Thymus (tissue), 11 donors: Measurements from ENCODE around the gene ADAM19. TPM values are rescaled to one million over a fixed set of nuclear protein-coding genes. Genes with fewer than 3 reads are reported as not detected.

ENCODE experiments used
- DNase-seq, 9 donors: peaks; one replicate each; pipeline ENCODE4 v3.0.0-alpha.2; 2013; ENCODE audit warnings: low spot score in 9 of 9, low read depth in 6 of 9, missing footprints in 1 of 9
- H3K27ac ChIP-seq, 2 donors: one replicate each; pipeline ENCODE4 v1.5.1; 2013; ENCODE audit warnings: control low read depth in 1 of 2, low read depth in 1 of 2, low read length in 1 of 2, mild to moderate bottlenecking in 1 of 2, moderate library complexity in 1 of 2
- H3K27me3 ChIP-seq, 2 donors: one replicate each; pipeline ENCODE4 v1.5.1; 2013; ENCODE audit warnings: low read length in 1 of 2; ENCODE audit not compliant: control insufficient read depth in 2 of 2, insufficient read depth in 1 of 2
- H3K36me3 ChIP-seq, 2 donors: one replicate each; pipeline ENCODE4 v1.5.1; 2013; ENCODE audit warnings: low read length in 1 of 2, mild to moderate bottlenecking in 1 of 2, moderate library complexity in 1 of 2; ENCODE audit not compliant: control insufficient read depth in 2 of 2, insufficient read depth in 2 of 2
- H3K4me1 ChIP-seq, 2 donors: one replicate each; pipeline ENCODE4 v1.5.1; 2013; ENCODE audit warnings: low read length in 2 of 2; ENCODE audit not compliant: control insufficient read depth in 2 of 2, insufficient read depth in 2 of 2
- H3K4me3 ChIP-seq, 2 donors: one replicate each; pipeline ENCODE4 v1.5.1; 2013; ENCODE audit warnings: low read length in 2 of 2, control low read depth in 1 of 2, mild to moderate bottlenecking in 1 of 2
- H3K9me3 ChIP-seq, 2 donors: one replicate each; pipeline ENCODE4 v1.5.1; 2013; ENCODE audit warnings: low read length in 1 of 2, mild to moderate bottlenecking in 1 of 2; ENCODE audit not compliant: control insufficient read depth in 2 of 2, insufficient read depth in 1 of 2
- WGBS: extraction: QIAGEN DNeasy Blood & Tissue Kit; methylation state at CpG from one replicate; pipeline ENCODE4 v1.1.7; 2013; 5-methylcytosine and 5-hydroxymethylcytosine counted together
- polyA plus RNA-seq: library from polyadenylated mRNA; stranded (reverse); fragments of 200-250 nt; gene quantifications from one replicate; pipeline ENCODE4 v1.2.3, GENCODE V29; 2013
- total RNA-seq: library from RNA; stranded (reverse); fragments of 120-200 nt; gene quantifications from one replicate; pipeline ENCODE4 v1.2.4, GENCODE V29; 2013
- donor health status: healthy.

The ADAM19 gene
- total and polyA plus RNA-seq, 2 donors, result 6.9 to 13.2 TPM

DNA sequence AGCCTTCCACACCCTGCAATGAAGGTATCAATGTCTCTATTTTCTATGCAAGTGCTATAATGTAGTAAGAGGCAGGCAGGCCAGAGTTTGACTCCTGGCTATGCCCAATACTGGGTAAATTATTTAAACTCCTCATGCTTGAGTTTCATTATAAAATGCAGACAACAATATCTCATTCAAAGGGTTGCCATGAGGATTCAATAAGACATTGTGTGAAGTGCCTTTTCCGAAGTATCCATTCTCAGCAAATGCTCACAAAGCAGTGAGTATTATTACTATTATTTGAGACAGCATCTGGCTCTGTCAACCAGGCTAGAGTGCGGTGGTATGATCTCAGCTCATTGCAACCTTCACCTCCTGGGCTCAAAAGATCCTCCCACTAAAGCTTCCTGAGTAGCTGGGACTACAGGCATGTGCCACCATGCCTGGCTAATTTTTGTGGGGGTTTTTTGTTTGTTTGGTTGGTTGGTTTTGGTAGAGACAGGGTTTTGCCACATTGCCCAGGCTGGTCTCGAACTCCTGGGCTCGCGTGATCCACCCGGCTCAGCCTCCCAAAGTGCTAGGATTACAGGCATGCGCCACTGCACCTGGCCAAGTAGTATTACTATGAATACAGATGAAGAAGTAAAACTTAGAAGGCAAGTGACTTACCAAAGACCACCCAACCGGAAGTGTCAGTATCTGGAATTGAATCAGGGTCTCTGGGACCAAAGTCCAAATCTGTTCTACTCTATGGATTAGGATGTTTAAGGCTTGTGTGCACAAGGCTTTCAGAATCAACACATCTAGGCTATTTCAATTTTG, 18.8 kb downstream of the ADAM19 start:
- 98% methylated on average over 8 of the region's 8 CpGs for WGBS
- H3K27me3 ChIP-seq, result no peaks in the 10 kb centered on the region
- H3K4me1 ChIP-seq, result peaks cover 2 to 3% of the 10 kb centered on the region in 2 donors
- DNase-seq, result no peak
- H3K27ac ChIP-seq, result peak overlapping the region in 1 of 2 donors; percentile 27
- H3K9me3 ChIP-seq, result peaks cover 0 to 3% of the 10 kb centered on the region in 2 donors
- H3K36me3 ChIP-seq, result no peaks in the 10 kb centered on the region
- no peak overlapping the region for H3K4me3 ChIP-seq

GRCh38 chr5:157555037-157555640, 20.4 kb downstream of the ADAM19 start:
- no peaks in the 10 kb centered on the region for H3K27me3 ChIP-seq
- no peaks in the 10 kb centered on the region for H3K36me3 ChIP-seq
- no peak for DNase-seq
- peaks cover 2 to 3% of the 10 kb centered on the region in 2 donors for H3K4me1 ChIP-seq
- H3K9me3 ChIP-seq, result peaks cover 0 to 3% of the 10 kb centered on the region in 2 donors
- 88% methylated on average over 4 of the region's 4 CpGs for WGBS
- H3K27ac ChIP-seq, result peak overlapping the region in 1 of 2 donors; percentile 42
- no peak overlapping the region for H3K4me3 ChIP-seq

- Histone ChIP-seq H3K36me3 (no peaks in the 10 kb centered on the region), H3K4me1 (peaks cover 2 to 3% of the 10 kb centered on the region in 2 donors), H3K27ac (no peak overlapping the region), H3K9me3 (peaks cover 0 to 3% of the 10 kb centered on the region in 2 donors), H3K4me3 (no peak overlapping the region), H3K27me3 (no peaks in the 10 kb centered on the region)
- WGBS, result 91% methylated on average over 10 of the region's 10 CpGs
- no peak for DNase-seq
Measured at GRCh38 chr5:157554179-157555036, 21.2 kb downstream of the ADAM19 start.

- no peak for DNase-seq
- H3K4me3 ChIP-seq, result no peak overlapping the region
- no peak overlapping the region for H3K27ac ChIP-seq
- 95% methylated on average over 1 of the region's 1 CpG for WGBS
- no peaks in the 10 kb centered on the region for H3K36me3 ChIP-seq
- no peaks in the 10 kb centered on the region for H3K27me3 ChIP-seq
- peaks cover 2 to 3% of the 10 kb centered on the region in 2 donors for H3K4me1 ChIP-seq
- H3K9me3 ChIP-seq, result peaks cover 0 to 3% of the 10 kb centered on the region in 2 donors
Measured at GRCh38 chr5:157552650-157553049, 22.9 kb downstream of the ADAM19 start.

DNA sequence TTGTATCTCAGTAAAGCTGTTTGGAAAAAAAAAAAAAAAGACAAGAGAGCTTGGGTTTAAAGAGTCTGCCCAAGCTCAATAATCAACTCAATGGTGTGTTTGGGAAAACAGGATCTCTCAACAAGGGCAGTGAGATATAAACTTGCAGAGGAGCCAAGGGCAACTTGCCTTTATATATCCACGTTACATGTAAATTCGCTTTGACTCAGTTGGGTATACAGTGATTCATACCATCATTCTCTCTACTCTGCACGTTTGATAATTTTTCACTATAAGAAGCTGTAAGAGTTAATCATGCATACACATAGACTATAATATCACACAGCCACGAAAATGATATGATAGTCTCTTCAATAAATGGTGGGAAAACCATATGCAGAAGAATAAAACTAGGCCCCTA, 24.9 kb downstream of the ADAM19 start:
- no peak overlapping the region for H3K4me3 ChIP-seq
- 85% methylated on average over 4 of the region's 4 CpGs for WGBS
- no peaks in the 10 kb centered on the region for H3K9me3 ChIP-seq
- no peaks in the 10 kb centered on the region for H3K27me3 ChIP-seq
- no peaks in the 10 kb centered on the region for H3K36me3 ChIP-seq
- no peak for DNase-seq
- peaks cover 5 to 14% of the 10 kb centered on the region in 2 donors for H3K4me1 ChIP-seq
- no peak overlapping the region for H3K27ac ChIP-seq

DNA sequence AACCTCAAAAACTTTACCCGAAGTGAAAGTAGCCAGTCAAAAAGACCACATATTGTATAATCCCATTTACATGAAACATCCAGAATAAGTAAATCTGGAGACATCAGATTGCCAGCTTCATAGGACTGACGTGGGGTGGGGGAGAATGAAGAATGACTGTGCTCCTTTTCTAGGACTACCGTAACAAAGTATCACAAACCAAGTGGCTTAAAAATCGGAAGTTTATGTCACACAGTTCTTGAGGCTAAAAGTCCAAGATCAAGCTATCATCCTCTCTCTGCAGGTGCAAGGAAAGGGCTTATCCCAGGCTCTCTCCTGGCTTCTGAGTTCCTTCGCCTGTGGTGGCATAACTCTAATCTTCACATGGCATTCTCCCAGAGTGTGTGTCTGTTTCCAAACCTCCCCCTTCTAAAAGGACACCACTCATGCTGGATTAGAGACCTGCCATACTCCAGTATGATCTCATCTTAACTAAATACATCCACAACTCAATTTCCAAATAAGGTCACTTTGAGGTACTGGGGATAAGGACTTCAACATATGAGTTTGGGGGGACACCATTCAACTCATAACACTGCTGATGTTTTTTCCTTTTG, 25.5 kb downstream of the ADAM19 start:
- Histone ChIP-seq H3K36me3 (no peaks in the 10 kb centered on the region), H3K27ac (no peak overlapping the region), H3K9me3 (no peaks in the 10 kb centered on the region), H3K4me3 (no peak overlapping the region), H3K4me1 (peaks cover 5 to 20% of the 10 kb centered on the region in 2 donors), H3K27me3 (no peaks in the 10 kb centered on the region)
- DNase-seq, result no peak
- WGBS, result 98% methylated on average over 5 of the region's 5 CpGs

GRCh38 chr5:157549283-157549629, 26.3 kb downstream of the ADAM19 start:
- Histone ChIP-seq H3K27me3 (no peaks in the 10 kb centered on the region), H3K4me1 (peaks cover 5 to 24% of the 10 kb centered on the region in 2 donors), H3K4me3 (no peak overlapping the region), H3K9me3 (no peaks in the 10 kb centered on the region), H3K27ac (no peak overlapping the region), H3K36me3 (no peaks in the 10 kb centered on the region)
- no peak for DNase-seq
- 96% methylated on average over 3 of the region's 3 CpGs for WGBS

GRCh38 chr5:157548513-157549282, 26.9 kb downstream of the ADAM19 start:
- DNase-seq, result no peak
- Histone ChIP-seq H3K9me3 (no peaks in the 10 kb centered on the region), H3K36me3 (no peaks in the 10 kb centered on the region), H3K27ac (no peak overlapping the region), H3K4me1 (peaks cover 2 to 28% of the 10 kb centered on the region in 2 donors), H3K27me3 (no peaks in the 10 kb centered on the region), H3K4me3 (no peak overlapping the region)
- 97% methylated on average over 4 of the region's 4 CpGs for WGBS
